Measurements from ENCODE around the gene SLF1. TPM values are rescaled to one million over a fixed set of nuclear protein-coding genes. Genes with fewer than 3 reads are reported as not detected.

SLF1 gene
- total and polyA plus RNA-seq, 2 of the 8 experiments (the other 6 are each of a cell fraction or from before 2014, with no cell fraction given) = 4.8 to 15.7 TPM

- Histone ChIP-seq H3K27ac (ENCODE audit: low read depth, low read length) (no peak overlapping the region), H2BK20ac (ENCODE audit: low read length) (no peak overlapping the region)
- TF ChIP-seq TAF1 (IDR thresholded peaks at IDR 0.05; ENCODE audit: low read depth, low read length) = no peak
- TF ChIP-seq BCL11A (IDR thresholded peaks at IDR 0.05; ENCODE audit: low read depth in 2 of 2, low read length in 2 of 2) = no peak
- no peak for TF ChIP-seq POLR2AphosphoS5 (IDR thresholded peaks at IDR 0.05; ENCODE audit: low read depth, low read length)
- no peak for TF ChIP-seq GTF2F1 (IDR thresholded peaks at IDR 0.05; ENCODE audit: borderline replicate concordance, low read depth, low read length)
- TF ChIP-seq TCF12 (IDR thresholded peaks at IDR 0.05; ENCODE audit: low read depth, low read length) = no peak
- TF ChIP-seq PHF8 (conservative IDR thresholded peaks at IDR 0.05; ENCODE audit: low read depth, low read length) = no peak
- no peak for TF ChIP-seq ATF3 (IDR thresholded peaks at IDR 0.05; ENCODE audit: insufficient read depth, low read depth, low read length)
Measured at GRCh38 chr5:94645053-94645452, 26.6 kb downstream of the SLF1 start.

More at GRCh38 chr5:94645053-94645452, 26.6 kb downstream of the SLF1 start:
- H3K23ac ChIP-seq (ENCODE audit: insufficient read length) = no peak overlapping the region
- no peak overlapping the region for H3K9ac ChIP-seq (replicated peaks in 1 of 4; ENCODE audit: extremely low read depth in 1 of 4, low read depth in 3 of 4, low read length in 3 of 4)
- no peak overlapping the region for H2BK12ac ChIP-seq (ENCODE audit: low read depth, low read length)
- FAIRE-seq (no peak), DNase-seq (ENCODE audit: low read depth in 1 of 2, low spot score in 2 of 2) (no peak)
- H3K4me1 ChIP-seq (replicated peaks in 1 of 4; ENCODE audit: control insufficient read depth in 3 of 4, insufficient read depth in 4 of 4, low read length in 3 of 4) = no peaks in the 10 kb centered on the region
- H3K4me3 ChIP-seq (ENCODE audit: extremely low read depth in 1 of 4, insufficient read depth in 2 of 4, low read depth in 3 of 4, low read length in 4 of 4) = no peak overlapping the region
- H3K79me1 ChIP-seq (ENCODE audit: low read depth, low read length) = no peaks in the 10 kb centered on the region
- no peaks in the 10 kb centered on the region for H3K27me3 ChIP-seq (replicated peaks in 1 of 4; ENCODE audit: control insufficient read depth in 3 of 4, extremely low read depth in 1 of 4, insufficient read depth in 3 of 4, low read length in 3 of 4)
- no peak overlapping the region for H3K56ac ChIP-seq (replicated peaks; ENCODE audit: insufficient read length, low read depth, low read length)
- WGBS, 2 experiments (ENCODE audit: extremely low coverage in 1 of 2, insufficient coverage in 1 of 2, insufficient read length in 1 of 2, insufficient replicate concordance in 2 of 2, low coverage in 1 of 2, low lambda C conversion rate in 2 of 2, missing lambda C conversion rate in 1 of 2) = 91% methylated on average over 3 of the region's 3 CpGs; no CpG with 5 or more reads in 1 of the 2 experiments
- H4K91ac ChIP-seq (replicated peaks; ENCODE audit: insufficient read length, low read length) = no peak overlapping the region
- H3K14ac ChIP-seq (ENCODE audit: insufficient read length) = no peak overlapping the region
- no peak overlapping the region for H2BK5ac ChIP-seq (ENCODE audit: low read depth, low read length)
- H3K18ac ChIP-seq (ENCODE audit: extremely low read depth, low read length) = no peak overlapping the region
- POLR2A ChIA-PET (ENCODE audit: partially characterized antibody) = no interaction called here
- peaks cover 0 to under 1% of the 10 kb centered on the region in 2 experiments; a peak in 1 of 4 replicates for H3K9me3 ChIP-seq (ENCODE audit: insufficient read depth in 2 of 2, low read depth in 1 of 2, low read length in 1 of 2)
- H3K4ac ChIP-seq (replicated peaks; ENCODE audit: insufficient read length, low read depth, low read length) = no peak overlapping the region
- no peak overlapping the region for H2BK120ac ChIP-seq (replicated peaks; ENCODE audit: low read depth, low read length)
- H4K20me1 ChIP-seq (replicated peaks in 1 of 2; ENCODE audit: control insufficient read depth in 1 of 2, insufficient read depth in 2 of 2, low read length in 2 of 2) = no peaks in the 10 kb centered on the region
- no peak overlapping the region for H4K8ac ChIP-seq (ENCODE audit: extremely low read depth, insufficient read depth, low read length)
- H4K5ac ChIP-seq (ENCODE audit: insufficient read length, low read depth, low read length) = no peak overlapping the region
- H2AK5ac ChIP-seq (ENCODE audit: low read depth, low read length) = no peak overlapping the region
- H2BK15ac ChIP-seq (ENCODE audit: low read length) = no peak overlapping the region
- H3K36me3 ChIP-seq (ENCODE audit: control insufficient read depth in 2 of 4, insufficient read depth in 4 of 4, low read length in 3 of 4) = peaks cover 0 to 2% (median 0%) of the 10 kb centered on the region in 4 experiments; a peak in 4 of 8 replicates
- CTCF ChIA-PET (ENCODE audit: partially characterized antibody) = interaction anchor here (0.6 kb wide), 1 partner anchor 905 kb away, joined by 3 read pairs; no protein-coding TSS in a partner anchor
- H3K79me2 ChIP-seq (ENCODE audit: control insufficient read depth in 1 of 2, insufficient read depth in 2 of 2, low read length in 2 of 2) = 0 out of 4 replicates have a peak, but pooled peaks cover 0 to 6% of the 10 kb centered on the region in 2 experiments
- no peak overlapping the region for H2AFZ ChIP-seq (ENCODE audit: low read length)
- H3K4me2 ChIP-seq (ENCODE audit: insufficient read depth in 1 of 2, low read depth in 2 of 2, low read length in 2 of 2) = no peak overlapping the region
- H3K23me2 ChIP-seq (ENCODE audit: low read depth, low read length) = no peaks in the 10 kb centered on the region
